Right ventricle myocardium superior (tissue), 1 donor: ENCODE measurements around the gene SMYD2. TPM values are rescaled to one million over a fixed set of nuclear protein-coding genes. Genes with fewer than 3 reads are reported as not detected.
"Not testable (repeated sequence)": the region's sequence is repeated elsewhere in the genome, so short reads cannot be mapped to it uniquely, and the experiment has no call there.

Experiments
- ATAC-seq: fragments of 200-7000 bp; cut with Tn5 transposase; one replicate; pipeline ENCODE4 v1.9.1; 2020; ENCODE audit warnings: mild to moderate bottlenecking; ENCODE audit not compliant: poor library complexity
- DNase-seq: peaks from one replicate; pipeline ENCODE4 v3.0.0-alpha.2; 2020
- intact Hi-C: fragments of 100-400 bp; cut with DNase I; formaldehyde crosslinking; loops from one replicate; pipeline ENCODE4 v1.11.2; 2022
- total RNA-seq: library from RNA; stranded (reverse); fragmentation: NEBNext Ultra II Directional; extraction: Animal tissue kit (Norgen Biotek cat#: 25700); gene quantifications from one replicate; pipeline ENCODE4 v1.2.1, GENCODE V29; 2021
- donor health status: DM: no; HTN: yes; CAD: no; lungs with severe emphysema.

Gene SMYD2
- total RNA-seq, 1 donor from 2014 or later: 184 TPM

- ATAC-seq: no peak
- DNase-seq: no peak
- intact Hi-C loops: no loop called here
Observed at GRCh38 chr1:214270097-214270650, 10.8 kb upstream of the SMYD2 start.

- intact Hi-C loops: no loop called here
- ATAC-seq: no peak
- no peak for DNase-seq
Observed at GRCh38 chr1:214271174-214271858, 9.6 kb upstream of the SMYD2 start.

GRCh38 chr1:214271995-214272731 is 8.8 kb upstream of the SMYD2 start:
- intact Hi-C loops: no loop called here
- DNase-seq: no peak
- no peak for ATAC-seq

- DNase-seq: no peak
- intact Hi-C loops: no loop called here
- ATAC-seq: no peak
Observed at GRCh38 chr1:214272964-214273533, 7.9 kb upstream of the SMYD2 start.

DNA sequence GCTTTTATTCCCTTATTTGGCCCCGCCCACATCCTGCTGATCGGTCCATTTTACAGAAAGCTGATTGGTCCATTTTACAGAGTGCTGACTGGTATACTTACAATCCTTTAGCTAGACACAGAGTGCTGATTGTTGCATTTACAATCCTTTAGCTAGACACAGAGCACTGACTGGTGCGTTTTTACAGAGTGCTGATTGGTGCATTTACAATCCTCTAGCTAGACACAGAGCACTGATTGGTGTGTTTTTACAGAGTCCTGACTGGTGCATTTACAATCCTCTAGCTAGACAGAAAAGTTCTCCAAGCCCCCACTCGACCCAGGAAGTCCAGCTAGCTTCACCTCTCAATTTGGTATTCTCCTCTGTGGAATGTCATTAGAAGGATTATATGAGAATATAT is 5.3 kb upstream of the SMYD2 start:
- ATAC-seq, DNase-seq, intact Hi-C loops: not testable (repeated sequence)

DNA sequence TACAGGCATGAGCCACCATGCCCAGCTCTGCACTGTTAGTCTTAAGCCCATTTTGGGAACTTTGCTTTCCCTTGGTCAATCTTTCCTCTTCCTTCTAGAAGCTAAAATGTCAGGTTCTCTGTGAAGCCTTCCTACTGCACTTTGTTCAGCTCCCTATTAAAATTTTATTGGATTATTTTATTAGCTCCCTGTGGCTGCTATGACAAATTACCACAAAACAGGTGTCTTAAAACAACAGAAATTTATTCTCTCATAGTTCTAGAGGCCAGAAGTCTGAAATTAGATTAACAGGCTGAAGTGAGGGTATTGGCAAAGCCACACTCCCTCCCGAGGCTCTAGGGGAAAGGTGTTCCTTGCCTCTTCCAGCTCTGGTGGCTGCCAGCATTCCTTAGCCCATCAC is 4.2 kb upstream of the SMYD2 start:
- no peak for ATAC-seq
- DNase-seq: no peak
- intact Hi-C loops: no loop called here

DNA sequence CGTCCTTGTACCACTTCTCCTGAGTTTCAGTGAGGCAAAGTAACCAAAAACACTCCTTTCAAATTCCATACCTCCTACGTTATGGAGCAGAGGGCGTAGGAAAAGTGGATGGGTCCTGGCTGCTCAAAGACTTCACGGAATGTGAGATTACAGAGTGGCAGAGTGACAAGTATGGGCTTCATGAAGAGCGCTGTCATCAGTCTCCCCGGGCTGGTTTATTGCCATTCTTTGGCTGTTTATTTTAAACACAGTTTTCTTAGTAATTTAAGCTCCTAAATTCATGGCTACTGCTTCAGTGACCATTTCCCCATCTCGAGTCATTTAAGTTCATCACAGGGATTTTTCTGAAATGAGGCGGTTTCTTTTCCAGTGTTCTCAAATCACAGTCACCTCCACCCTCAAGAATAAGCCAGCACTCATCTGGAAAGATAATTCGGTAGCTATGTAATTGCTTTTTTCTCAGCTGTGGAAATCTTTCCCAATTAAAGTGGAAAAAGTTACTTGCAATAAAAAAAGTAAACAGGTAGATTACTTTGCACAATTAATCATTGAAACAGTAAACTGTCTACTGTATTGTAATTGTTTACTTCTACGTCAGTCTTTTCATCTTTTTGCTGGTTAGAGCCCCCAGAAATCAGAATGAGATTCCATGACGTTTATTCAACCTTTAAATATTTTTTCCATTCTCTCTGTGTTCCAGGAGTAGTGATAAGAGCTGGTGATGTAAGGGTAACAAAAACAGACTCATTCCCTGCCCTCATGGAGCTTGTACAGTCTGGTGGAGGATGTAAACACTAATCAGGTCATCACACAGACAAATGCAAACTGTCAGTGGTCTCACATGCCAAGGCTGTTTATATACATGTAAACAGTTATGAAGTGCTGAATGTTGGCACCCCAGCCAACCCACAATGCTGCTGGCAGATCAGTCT is 3.0 kb upstream of the SMYD2 start:
- DNase-seq (no peak), ATAC-seq (peak; percentile 72)
- intact Hi-C loops: no loop called here

- intact Hi-C loops: no loop called here
- ATAC-seq (no peak), DNase-seq (peak; percentile 55)
Observed at GRCh38 chr1:214280386-214281020, 456 bp upstream of the SMYD2 start.

GRCh38 chr1:214281720-214282629 is 1.0 kb downstream of the SMYD2 start:
- DNase-seq (peak; percentile 76), ATAC-seq (peak; percentile 27)
- intact Hi-C loops: no loop called here

- DNase-seq: no peak
- intact Hi-C loops: no loop called here
- ATAC-seq: no peak
Observed at GRCh38 chr1:214282630-214283242, 1.8 kb downstream of the SMYD2 start.

- intact Hi-C loops: no loop called here
- DNase-seq: no peak
- no peak for ATAC-seq
Observed at GRCh38 chr1:214285610-214286440, 4.9 kb downstream of the SMYD2 start.

DNA sequence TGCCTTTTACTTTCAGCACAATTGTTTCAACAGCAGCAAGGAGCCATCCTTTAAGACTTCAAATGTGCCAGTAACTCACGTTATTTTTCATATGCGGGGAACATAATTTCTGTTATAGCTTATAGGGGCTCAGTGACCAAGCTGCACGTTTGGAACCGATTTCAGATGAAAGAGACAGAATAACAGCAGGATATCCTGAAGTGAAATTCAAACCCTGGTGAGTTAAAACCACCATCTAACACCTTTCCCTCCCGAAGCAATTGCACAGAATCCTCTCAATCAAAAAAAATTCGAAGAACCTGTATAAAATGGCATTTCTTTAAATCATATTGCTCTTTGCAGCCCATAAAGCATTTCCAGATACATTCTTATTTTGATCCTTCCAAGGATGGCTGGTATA is 6.9 kb downstream of the SMYD2 start:
- no peak for ATAC-seq
- intact Hi-C loops: no loop called here
- DNase-seq: no peak

- intact Hi-C loops: no loop called here
- no peak for DNase-seq
- no peak for ATAC-seq
Observed at GRCh38 chr1:214289574-214290272, 8.8 kb downstream of the SMYD2 start.

GRCh38 chr1:214290424-214291037 is 9.6 kb downstream of the SMYD2 start:
- intact Hi-C loops: no loop called here
- peak; percentile 57 for DNase-seq
- ATAC-seq: peak; percentile 67

GRCh38 chr1:214292322-214292721 is 11.4 kb downstream of the SMYD2 start:
- no peak for ATAC-seq
- intact Hi-C loops: no loop called here
- no peak for DNase-seq
